ENCODE measurements around the gene DNAH14.
"Not testable (repeated sequence)": the region's sequence is repeated elsewhere in the genome, so short reads cannot be mapped to it uniquely, and the experiment has no call there.

DNAH14 gene

GRCh38 chr1:224929335-224930237 is at the start of gene DNAH14:
DNAH14 (plus strand) TSS chr1:224929675; CDS start chr1:224952703, 23,028 bp downstream.
- FAIRE-seq = peak; percentile 72

DNA sequence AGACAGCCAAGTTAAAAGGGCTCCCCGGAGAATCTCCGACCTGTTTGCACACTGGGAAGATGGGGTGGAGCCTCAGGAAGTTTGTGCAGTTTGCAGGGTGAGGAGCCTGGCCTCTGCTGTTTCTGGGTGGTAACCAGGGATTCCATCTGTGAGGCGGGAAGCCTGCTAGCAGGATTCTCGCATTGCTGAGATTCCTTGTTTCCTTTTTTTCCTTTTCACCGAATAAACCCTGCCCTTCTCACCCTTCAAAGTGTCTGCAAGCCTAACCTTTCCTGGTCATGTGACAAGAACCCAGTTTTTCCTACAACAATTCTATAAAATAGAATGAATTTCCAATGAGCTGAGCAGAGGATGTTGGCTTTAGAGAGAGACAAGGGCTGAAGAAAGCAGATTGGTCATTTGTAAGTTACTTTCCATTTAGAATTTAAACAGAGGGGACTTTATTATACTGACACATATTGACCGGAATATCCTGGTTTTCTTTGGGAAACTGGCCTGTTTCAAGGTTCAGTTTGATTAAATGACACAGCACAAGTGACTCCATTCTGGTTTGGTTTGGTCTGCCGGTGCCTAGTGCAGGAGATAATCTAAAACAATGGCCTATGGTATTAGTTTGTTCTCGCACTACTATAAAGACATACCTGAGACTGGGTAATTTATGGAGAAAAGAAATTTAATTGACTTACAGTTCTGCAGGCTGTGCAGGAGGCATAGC is 48.7 kb upstream of the DNAH14 start:
- FAIRE-seq = no peak

- not testable (repeated sequence) for FAIRE-seq
These were observed 48.2 kb upstream of the DNAH14 start for GRCh38 chr1:224881308-224881692.

GRCh38 chr1:224881762-224882211 is 47.7 kb upstream of the DNAH14 start:
- no peak for FAIRE-seq

DNA sequence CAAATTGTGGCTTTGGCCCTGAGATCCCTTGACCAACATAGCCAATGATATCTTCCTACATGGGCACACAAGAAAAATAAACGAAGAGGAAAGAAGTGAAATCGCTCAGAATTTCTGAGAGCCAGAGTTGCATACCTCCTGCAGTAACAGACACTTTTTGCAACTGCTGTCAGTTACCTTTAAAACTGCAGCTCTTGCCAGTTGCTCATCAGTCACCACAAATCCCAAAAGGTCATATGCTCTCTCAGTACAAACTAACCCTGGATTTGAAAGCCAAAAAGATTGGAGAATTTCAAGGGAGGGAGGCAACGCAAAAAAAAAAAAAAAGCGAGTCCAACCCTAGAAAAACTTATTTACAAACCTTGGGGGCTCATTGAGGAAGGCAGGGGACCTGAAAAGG is 47.2 kb upstream of the DNAH14 start:
- FAIRE-seq = no peak

DNA sequence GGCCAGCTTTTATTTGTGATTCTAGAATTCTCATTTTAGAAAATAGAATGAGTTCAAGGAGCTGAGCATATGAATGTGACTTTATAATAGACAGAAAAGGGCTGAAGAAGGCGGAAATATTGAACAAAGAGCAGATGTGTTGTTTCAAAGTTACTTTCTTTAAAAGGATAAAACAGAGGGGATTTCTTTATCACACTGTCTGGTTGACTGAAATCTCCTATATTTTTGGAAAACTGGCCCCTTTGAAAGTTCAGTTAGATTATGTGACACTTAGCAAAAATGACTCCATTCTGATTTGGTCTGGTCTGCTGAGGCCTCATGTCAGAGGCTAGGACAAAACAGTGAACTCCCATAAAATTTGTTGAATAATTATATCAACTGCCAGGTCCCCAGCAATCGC is 46.4 kb upstream of the DNAH14 start:
- FAIRE-seq = no peak

DNA sequence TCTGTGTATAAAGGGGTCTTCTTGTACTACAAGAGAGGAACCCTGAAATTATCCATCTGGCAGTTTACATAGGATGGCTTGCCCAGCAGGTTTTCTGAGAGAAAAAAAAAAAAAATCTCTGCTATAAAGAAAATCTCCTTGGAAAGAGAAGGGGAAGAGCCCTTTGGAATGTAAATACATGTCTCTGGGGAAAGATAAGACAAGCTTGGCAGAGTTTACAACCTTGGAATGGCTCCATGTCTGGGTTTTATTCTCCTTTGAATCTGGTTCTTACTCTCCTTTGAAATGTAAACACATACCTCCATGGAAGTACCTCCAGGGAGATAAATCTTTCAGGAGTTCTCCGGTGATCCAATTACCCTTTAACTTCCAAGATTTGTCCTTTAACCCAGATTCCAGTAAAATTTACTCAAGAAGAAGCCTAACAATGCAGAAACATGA is 45.1 kb upstream of the DNAH14 start:
- no peak for FAIRE-seq

DNA sequence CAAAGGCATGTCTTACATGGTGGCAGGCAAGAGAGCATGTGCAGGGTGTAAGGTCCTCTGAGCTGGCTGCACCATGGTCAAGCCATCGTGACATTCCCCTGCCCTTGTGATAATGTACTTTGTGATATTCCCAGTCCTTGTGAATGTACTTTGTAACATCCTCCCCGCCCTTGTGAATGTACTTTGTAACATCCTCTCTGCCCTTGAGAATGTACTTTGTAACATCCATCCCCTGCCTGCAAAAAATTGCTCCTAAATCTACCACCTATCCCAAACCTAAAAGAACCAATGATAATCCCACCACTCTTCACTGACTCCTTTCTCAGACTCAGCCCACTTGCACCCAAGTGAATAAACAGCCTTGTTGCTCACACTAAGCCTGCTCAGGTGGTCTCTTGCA is 44.1 kb upstream of the DNAH14 start:
- not testable (repeated sequence) for FAIRE-seq

DNA sequence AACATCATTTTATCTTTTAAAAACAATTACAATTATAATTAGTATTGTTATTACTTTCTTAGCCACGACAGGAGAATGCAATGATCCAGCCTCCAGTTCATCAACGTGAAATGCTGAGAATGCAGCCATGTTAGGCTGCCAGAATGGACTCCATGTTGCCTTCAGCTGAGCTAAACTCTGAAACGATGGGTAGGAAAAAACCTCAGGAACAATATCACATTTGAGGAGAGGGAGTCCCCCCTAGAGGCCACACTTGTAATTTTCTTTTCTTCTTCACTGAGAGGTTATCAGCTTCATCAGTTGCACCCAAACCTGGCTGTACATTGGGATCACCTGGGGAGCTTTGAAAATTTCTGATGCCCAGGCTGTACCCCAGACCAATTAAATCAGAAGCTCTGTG is 34.6 kb upstream of the DNAH14 start:
- no peak for FAIRE-seq

- FAIRE-seq = no peak
These were observed 33.2 kb upstream of the DNAH14 start for GRCh38 chr1:224896130-224896781.

- no peak for FAIRE-seq
These were observed 31.7 kb upstream of the DNAH14 start for GRCh38 chr1:224897529-224898327.

DNA sequence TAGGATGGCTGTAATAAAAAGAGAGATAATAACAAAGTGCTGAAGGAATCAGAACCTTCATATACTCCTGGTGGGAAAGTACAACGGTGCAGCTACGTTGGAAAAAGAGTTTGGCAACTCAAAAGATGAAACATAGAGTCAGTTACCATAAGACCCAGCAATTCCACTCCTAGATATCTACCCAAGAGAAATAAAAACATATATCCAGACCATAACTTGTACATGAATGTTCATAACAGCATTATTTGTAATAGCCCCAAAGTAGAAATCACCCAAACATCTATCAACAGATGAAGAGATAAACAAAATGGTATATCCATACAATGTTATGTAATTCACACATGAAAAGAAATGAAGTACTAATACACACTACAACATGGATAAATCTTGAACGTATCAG is 30.5 kb upstream of the DNAH14 start:
- FAIRE-seq = no peak

- no peak for FAIRE-seq
These were observed 29.3 kb upstream of the DNAH14 start for GRCh38 chr1:224900062-224900630.

DNA sequence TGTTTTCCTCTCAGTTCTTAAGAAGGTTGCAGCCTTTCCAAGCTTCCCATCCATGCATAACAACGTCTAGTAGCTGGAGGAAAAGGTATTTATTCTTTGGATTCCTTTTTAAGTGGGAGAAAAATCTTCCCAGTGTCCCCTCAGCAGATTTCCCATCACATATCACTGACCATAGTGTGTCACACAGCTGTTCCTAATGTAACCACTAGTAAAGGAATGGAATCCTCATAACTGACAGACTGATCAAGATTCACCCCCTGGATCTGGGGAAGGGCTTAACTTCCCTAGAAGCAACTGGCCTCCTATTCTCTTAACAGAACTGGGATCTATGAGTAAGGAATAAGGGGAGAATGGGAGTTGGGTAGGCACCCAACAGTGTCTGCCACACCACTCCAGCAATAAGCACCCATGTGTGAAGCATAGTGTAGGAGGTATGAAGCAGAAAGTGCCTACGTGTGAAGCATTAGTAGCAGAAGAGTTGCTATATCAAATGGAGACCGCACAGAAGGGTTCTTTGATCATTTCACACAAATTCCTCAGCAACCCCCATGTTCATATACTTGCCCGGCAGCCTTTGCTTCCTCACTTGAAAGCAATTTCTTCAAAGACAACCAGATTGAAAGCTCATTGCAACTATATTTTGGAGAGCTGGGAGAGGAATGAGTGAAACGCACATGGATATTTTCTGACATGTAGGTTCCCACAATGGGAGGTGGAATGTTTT is 28.2 kb upstream of the DNAH14 start:
- FAIRE-seq = no peak

- no peak for FAIRE-seq
These were observed 25.5 kb upstream of the DNAH14 start for GRCh38 chr1:224903955-224904354.

GRCh38 chr1:224906340-224906739 is 23.1 kb upstream of the DNAH14 start:
- no peak for FAIRE-seq

GRCh38 chr1:224911217-224911616 is 18.3 kb upstream of the DNAH14 start:
- FAIRE-seq = no peak

DNA sequence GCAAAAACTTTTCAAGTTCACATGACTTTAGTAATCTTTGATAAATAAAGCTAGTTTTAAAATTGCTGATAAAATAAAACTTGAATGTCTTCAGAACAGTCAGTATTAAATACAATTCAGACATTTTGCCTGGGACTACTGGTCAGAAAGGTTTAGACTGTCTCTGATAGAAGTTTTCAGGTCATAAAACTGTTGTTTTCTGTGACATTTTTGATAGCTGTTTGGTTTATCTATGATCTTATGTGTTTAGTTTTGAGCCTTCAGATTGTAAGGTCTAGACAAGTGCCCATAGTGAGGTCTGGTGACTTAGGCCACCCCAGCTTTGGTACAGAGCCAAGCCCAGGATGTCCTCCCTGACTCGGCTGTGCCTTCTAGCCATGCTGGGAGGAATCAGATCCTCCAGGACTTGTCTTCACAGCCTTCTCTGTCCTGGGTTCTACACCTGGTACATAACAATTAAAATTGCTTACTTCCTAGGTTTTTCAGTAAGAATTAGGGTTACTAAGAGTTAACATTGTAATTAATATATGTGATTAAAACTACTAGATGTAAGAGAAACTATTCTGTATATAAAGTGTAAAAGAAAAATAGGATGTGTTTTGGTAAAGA is 15.1 kb upstream of the DNAH14 start:
- no peak for FAIRE-seq

DNA sequence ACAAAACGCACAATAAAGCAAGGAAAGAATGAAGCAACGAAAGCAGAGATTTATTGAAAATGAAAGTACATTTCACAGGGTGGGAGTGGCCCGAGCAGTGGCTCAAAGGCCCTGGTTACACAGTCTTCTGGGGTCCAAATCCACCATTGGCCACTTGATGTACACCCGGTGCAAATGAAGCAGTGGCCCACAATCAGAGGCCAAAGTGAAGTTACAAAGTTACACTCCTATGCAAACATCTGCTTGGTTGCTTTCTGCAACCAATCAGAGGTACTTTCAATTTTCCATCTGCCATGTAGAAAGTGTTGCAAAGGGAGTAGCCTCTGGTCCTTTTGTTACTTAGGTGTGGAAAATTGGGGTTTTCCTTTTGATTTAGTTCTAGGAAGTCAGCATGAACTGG is 10.0 kb upstream of the DNAH14 start:
- FAIRE-seq = no peak

DNA sequence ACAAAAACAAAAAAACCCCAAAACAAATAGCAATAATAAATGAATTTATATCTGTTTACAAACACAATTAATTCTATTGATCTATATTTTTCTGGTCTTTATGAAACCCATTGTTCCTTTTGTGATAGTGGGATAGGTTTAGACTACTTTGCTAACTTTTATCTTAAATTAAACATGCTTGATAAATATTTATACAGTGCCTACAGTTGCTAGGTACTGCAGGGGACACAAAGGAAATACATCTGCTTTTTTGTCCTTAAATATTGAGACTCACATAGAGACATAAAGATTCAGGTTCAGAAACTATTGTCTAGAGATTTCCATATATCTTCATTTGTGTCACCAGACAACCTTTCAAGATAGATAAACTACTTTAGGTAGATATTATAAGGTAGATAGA is 8.5 kb upstream of the DNAH14 start:
- FAIRE-seq = no peak

DNA sequence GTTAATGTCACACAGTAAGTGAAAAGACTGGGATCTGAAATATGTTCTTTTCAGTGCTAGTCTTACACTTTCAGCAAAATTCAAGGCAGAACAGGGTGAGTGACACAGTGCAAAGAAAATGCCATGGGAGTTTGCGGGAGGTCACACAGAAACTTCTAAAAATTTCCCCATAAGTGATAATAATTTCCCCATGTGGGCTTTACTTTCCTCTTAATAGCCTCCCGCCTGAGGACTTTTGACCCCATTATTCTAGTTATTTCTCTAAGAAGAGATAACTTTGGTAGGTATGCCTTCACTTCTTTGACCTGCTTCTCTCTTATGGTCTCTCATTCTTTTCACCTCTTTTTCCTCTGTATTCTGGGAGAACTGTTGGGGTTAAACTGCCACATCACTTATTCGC is 8.1 kb upstream of the DNAH14 start:
- FAIRE-seq = no peak

All from G401.6 (cell line).